Activated CD4-positive, alpha-beta T cell treated with anti-CD3 and anti-CD28 coated beads, Interleukin-2, amount 10 ng/mL, durations not matched to agents 7 days and 5 days (primary cell): ENCODE data around the gene AGRN. TPM values are rescaled to one million over a fixed set of nuclear protein-coding genes. Genes with fewer than 3 reads are reported as not detected.
"Not testable (repeated sequence)": the region's sequence is repeated elsewhere in the genome, so short reads cannot be mapped to it uniquely, and the experiment has no call there.

ENCODE experiments used
- CTCF ChIA-PET: fragments of 350-600 bp; sonication (Branson Sonifier 250); formaldehyde crosslinking; loops from one replicate; lab custom pipeline; 2021; ENCODE audit warnings: antibody characterized with exemption; lab: Charles Lee
- POLR2A ChIA-PET: fragments of 350-600 bp; sonication (Branson Sonifier 250); formaldehyde crosslinking; loops from one replicate; lab custom pipeline; 2021; ENCODE audit warnings: antibody characterized with exemption; lab: Charles Lee
- DNase-seq: peaks from one replicate; pipeline ENCODE4 v3.0.0-alpha.2; 2020
- H3K27ac Mint-ChIP-seq: one replicate; pipeline ENCODE4 v1.8.0; 2021; ENCODE audit warnings: mild to moderate bottlenecking, moderate library complexity, mixed read lengths
- H3K27me3 Mint-ChIP-seq: one replicate; pipeline ENCODE4 v1.8.0; 2021; ENCODE audit warnings: mixed read lengths
- H3K36me3 Mint-ChIP-seq: one replicate; pipeline ENCODE4 v1.8.0; 2021; ENCODE audit warnings: low read depth, mixed read lengths
- H3K4me1 Mint-ChIP-seq: one replicate; pipeline ENCODE4 v1.8.0; 2021; ENCODE audit warnings: mixed read lengths
- H3K4me3 Mint-ChIP-seq: one replicate; pipeline ENCODE4 v1.8.0; 2021; ENCODE audit warnings: mild to moderate bottlenecking, moderate library complexity, mixed read lengths
- H3K9me3 Mint-ChIP-seq: one replicate; pipeline ENCODE4 v1.8.0; 2021; ENCODE audit warnings: mixed read lengths
- total RNA-seq, 2 experiments: library from RNA; stranded (reverse); gene quantifications; one replicate each; pipeline ENCODE4 v1.2.3, GENCODE V29; 2021

Gene AGRN
- total RNA-seq, 2 experiments from 2014 or later = 7.4 to 8.3 TPM

- POLR2A ChIA-PET, H3K4me3 Mint-ChIP-seq, H3K27ac Mint-ChIP-seq, H3K36me3 Mint-ChIP-seq, DNase-seq, H3K4me1 Mint-ChIP-seq, H3K9me3 Mint-ChIP-seq, H3K27me3 Mint-ChIP-seq: not testable (repeated sequence)
- CTCF ChIA-PET = interaction anchor here (0.7 to 1.7 kb wide), 5 partner anchors 8 to 87 kb away, joined by 3 to 5 read pairs (median 4); partner anchors contain the start of gene HES4
These were observed 43.1 kb upstream of the AGRN start for GRCh38 chr1:976791-977190.

- Mint-ChIP-seq H3K9me3 (peaks cover 4% of the 10 kb centered on the region), H3K27me3 (peaks cover 5% of the 10 kb centered on the region), H3K4me1 (peaks cover 6% of the 10 kb centered on the region), H3K4me3 (no peak overlapping the region), H3K27ac (no peak overlapping the region), H3K36me3 (peaks cover 3% of the 10 kb centered on the region)
- CTCF ChIA-PET = interaction anchor here (0.9 to 1.0 kb wide), 2 partner anchors 24 to 86 kb away, joined by 3 read pairs; no protein-coding TSS in a partner anchor
- DNase-seq = no peak
- POLR2A ChIA-PET = no interaction called here
These were observed 41.7 kb upstream of the AGRN start for GRCh38 chr1:978069-978834.

- ChIA-PET CTCF (interaction anchor here (0.9 to 2.0 kb wide), 3 partner anchors 15 to 85 kb away, joined by 3 to 6 read pairs (median 3); no protein-coding TSS in a partner anchor), POLR2A (no interaction called here)
- peaks cover 4% of the 10 kb centered on the region for H3K9me3 Mint-ChIP-seq
- no peak overlapping the region for H3K27ac Mint-ChIP-seq
- H3K36me3 Mint-ChIP-seq = peaks cover 3% of the 10 kb centered on the region
- DNase-seq = no peak
- peaks cover 6% of the 10 kb centered on the region for H3K4me1 Mint-ChIP-seq
- H3K27me3 Mint-ChIP-seq = peaks cover 12% of the 10 kb centered on the region
- H3K4me3 Mint-ChIP-seq = no peak overlapping the region
These were observed 40.8 kb upstream of the AGRN start for GRCh38 chr1:978835-979743.

- no peak for DNase-seq
- peaks cover 3% of the 10 kb centered on the region for H3K36me3 Mint-ChIP-seq
- no peak overlapping the region for H3K4me3 Mint-ChIP-seq
- H3K4me1 Mint-ChIP-seq = peaks cover 6% of the 10 kb centered on the region
- H3K27ac Mint-ChIP-seq = no peak overlapping the region
- peaks cover 12% of the 10 kb centered on the region for H3K27me3 Mint-ChIP-seq
- POLR2A ChIA-PET = no interaction called here
- CTCF ChIA-PET = interaction anchor here (1.0 to 2.0 kb wide), 2 partner anchors 15 to 84 kb away, joined by 3 to 6 read pairs; no protein-coding TSS in a partner anchor
- peaks cover 4% of the 10 kb centered on the region for H3K9me3 Mint-ChIP-seq
These were observed 40.2 kb upstream of the AGRN start for GRCh38 chr1:979744-980072.

GRCh38 chr1:980137-980571 is 39.8 kb upstream of the AGRN start:
- Mint-ChIP-seq H3K36me3 (peaks cover 3% of the 10 kb centered on the region), H3K4me3 (no peak overlapping the region), H3K9me3 (peaks cover 4% of the 10 kb centered on the region), H3K27ac (no peak overlapping the region), H3K4me1 (peaks cover 6% of the 10 kb centered on the region), H3K27me3 (peaks cover 14% of the 10 kb centered on the region)
- POLR2A ChIA-PET = no interaction called here
- DNase-seq = no peak
- CTCF ChIA-PET = interaction anchor here (2.0 to 2.2 kb wide), 2 partner anchors 13 to 14 kb away, joined by 6 to 8 read pairs; no protein-coding TSS in a partner anchor

- H3K27me3 Mint-ChIP-seq = peaks cover 20% of the 10 kb centered on the region
- H3K4me1 Mint-ChIP-seq = peaks cover 4% of the 10 kb centered on the region
- POLR2A ChIA-PET = no interaction called here
- CTCF ChIA-PET = interaction anchor here (1.0 to 2.2 kb wide), 6 partner anchors 11 to 83 kb away, joined by 3 to 8 read pairs (median 6); no protein-coding TSS in a partner anchor
- peaks cover 3% of the 10 kb centered on the region for H3K36me3 Mint-ChIP-seq
- no peak overlapping the region for H3K4me3 Mint-ChIP-seq
- DNase-seq = no peak
- peaks cover 4% of the 10 kb centered on the region for H3K9me3 Mint-ChIP-seq
- no peak overlapping the region for H3K27ac Mint-ChIP-seq
These were observed 39.1 kb upstream of the AGRN start for GRCh38 chr1:980602-981395.

- peaks cover 3% of the 10 kb centered on the region for H3K4me1 Mint-ChIP-seq
- ChIA-PET CTCF (interaction anchor here (1.0 to 2.2 kb wide), 6 partner anchors 10 to 83 kb away, joined by 3 to 8 read pairs (median 6); no protein-coding TSS in a partner anchor), POLR2A (no interaction called here)
- no peak for DNase-seq
- H3K36me3 Mint-ChIP-seq = peaks cover 3% of the 10 kb centered on the region
- peaks cover 25% of the 10 kb centered on the region for H3K27me3 Mint-ChIP-seq
- no peak overlapping the region for H3K27ac Mint-ChIP-seq
- peaks cover 4% of the 10 kb centered on the region for H3K9me3 Mint-ChIP-seq
- no peak overlapping the region for H3K4me3 Mint-ChIP-seq
These were observed 38.4 kb upstream of the AGRN start for GRCh38 chr1:981491-981954.

GRCh38 chr1:981955-982558 is 37.9 kb upstream of the AGRN start, which contains the start of gene PERM1:
Gene PERM1 (minus strand): TSS chr1:982093. CDS start chr1:981029, 1,064 bp downstream.
- Mint-ChIP-seq H3K4me3 (no peak within 1 kb of the TSS), H3K9me3 (peaks cover 4% of the 10 kb centered on the region), H3K27ac (no peak within 1 kb of the TSS), H3K4me1 (peaks cover 3% of the 10 kb centered on the region), H3K27me3 (peaks cover 26% of the 10 kb centered on the region), H3K36me3 (peaks cover 3% of the 10 kb centered on the region)
- POLR2A ChIA-PET = no interaction called here
- no peak for DNase-seq
- CTCF ChIA-PET = interaction anchor here (1.2 to 3.1 kb wide), 6 partner anchors 15 to 82 kb away, joined by 4 to 13 read pairs (median 8); no protein-coding TSS in a partner anchor

- Mint-ChIP-seq H3K27me3 (peaks cover 27% of the 10 kb centered on the region), H3K36me3 (peaks cover 3% of the 10 kb centered on the region), H3K4me1 (peaks cover 3% of the 10 kb centered on the region), H3K4me3 (no peak overlapping the region), H3K9me3 (peaks cover 4% of the 10 kb centered on the region), H3K27ac (no peak overlapping the region)
- ChIA-PET CTCF (interaction anchor here (0.7 to 3.1 kb wide), 8 partner anchors 9 to 81 kb away, joined by 3 to 13 read pairs (median 4); no protein-coding TSS in a partner anchor), POLR2A (no interaction called here)
- no peak for DNase-seq
These were observed 37.0 kb upstream of the AGRN start for GRCh38 chr1:982765-983436.

- POLR2A ChIA-PET = no interaction called here
These were observed 36.0 kb upstream of the AGRN start for GRCh38 chr1:983798-984475.

More at GRCh38 chr1:983798-984475, 36.0 kb upstream of the AGRN start:
- CTCF ChIA-PET = interaction anchor here (0.6 to 3.1 kb wide), 17 partner anchors 8 to 632 kb away, joined by 3 to 13 read pairs (median 4); partner anchors contain the start of genes C1orf159, HES4, ISG15 and MIB2
- peak; percentile 59 for DNase-seq
- H3K27ac Mint-ChIP-seq = no peak overlapping the region
- H3K36me3 Mint-ChIP-seq = no peaks in the 10 kb centered on the region
- no peak overlapping the region for H3K4me3 Mint-ChIP-seq
- no peaks in the 10 kb centered on the region for H3K9me3 Mint-ChIP-seq
- no peaks in the 10 kb centered on the region for H3K4me1 Mint-ChIP-seq
- H3K27me3 Mint-ChIP-seq = peaks cover 30% of the 10 kb centered on the region
